IPS-11a (cell line): Measurements from ENCODE around the gene PPM1D.

Experiments
- H3K4me3 ChIP-seq: one replicate; pipeline ENCODE4 v1.5.1; 2013; ENCODE audit warnings: low read depth, low read length, control low read depth

The PPM1D gene

GRCh38 chr17:60618080-60618479, 18.1 kb downstream of the PPM1D start:
- H3K4me3 ChIP-seq, result no peak overlapping the region

GRCh38 chr17:60618854-60619526, 19.0 kb downstream of the PPM1D start:
- no peak overlapping the region for H3K4me3 ChIP-seq

GRCh38 chr17:60622961-60623360, 23.0 kb downstream of the PPM1D start:
- H3K4me3 ChIP-seq, result no peak overlapping the region

GRCh38 chr17:60623415-60623814, 23.4 kb downstream of the PPM1D start:
- no peak overlapping the region for H3K4me3 ChIP-seq

- H3K4me3 ChIP-seq, result no peak overlapping the region
Observed at GRCh38 chr17:60627124-60627523, 27.1 kb downstream of the PPM1D start.

- H3K4me3 ChIP-seq, result no peak overlapping the region
Observed at GRCh38 chr17:60628252-60628889, 28.4 kb downstream of the PPM1D start.

- H3K4me3 ChIP-seq, result no peak overlapping the region
Observed at GRCh38 chr17:60629120-60629519, 29.1 kb downstream of the PPM1D start.

- no peak overlapping the region for H3K4me3 ChIP-seq
Observed at GRCh38 chr17:60630352-60630751, 30.4 kb downstream of the PPM1D start.

- no peak overlapping the region for H3K4me3 ChIP-seq
Observed at GRCh38 chr17:60631119-60631518, 31.1 kb downstream of the PPM1D start.

- no peak overlapping the region for H3K4me3 ChIP-seq
Observed at GRCh38 chr17:60637683-60638082, 37.7 kb downstream of the PPM1D start.

- H3K4me3 ChIP-seq, result no peak overlapping the region
Observed at GRCh38 chr17:60639019-60639330, 39.0 kb downstream of the PPM1D start.

- no peak overlapping the region for H3K4me3 ChIP-seq
Observed at GRCh38 chr17:60640503-60640902, 40.5 kb downstream of the PPM1D start.

- H3K4me3 ChIP-seq, result no peak overlapping the region
Observed at GRCh38 chr17:60641126-60641525, 41.1 kb downstream of the PPM1D start.

- H3K4me3 ChIP-seq, result no peak overlapping the region
Observed at GRCh38 chr17:60641810-60642220, 41.8 kb downstream of the PPM1D start.

- H3K4me3 ChIP-seq, result no peak overlapping the region
Observed at GRCh38 chr17:60645918-60646523, 46.0 kb downstream of the PPM1D start.

- no peak overlapping the region for H3K4me3 ChIP-seq
Observed at GRCh38 chr17:60646701-60647100, 46.7 kb downstream of the PPM1D start.

GRCh38 chr17:60647705-60648104, 47.7 kb downstream of the PPM1D start:
- H3K4me3 ChIP-seq, result no peak overlapping the region

GRCh38 chr17:60652454-60653247, 52.7 kb downstream of the PPM1D start:
- H3K4me3 ChIP-seq, result no peak overlapping the region

- H3K4me3 ChIP-seq, result no peak overlapping the region
Observed at GRCh38 chr17:60653569-60653968, 53.6 kb downstream of the PPM1D start.

- H3K4me3 ChIP-seq, result no peak overlapping the region
Observed at GRCh38 chr17:60656499-60656898, 56.5 kb downstream of the PPM1D start.

- H3K4me3 ChIP-seq, result no peak overlapping the region
Observed at GRCh38 chr17:60659156-60659555, 59.2 kb downstream of the PPM1D start.

- no peak overlapping the region for H3K4me3 ChIP-seq
Observed at GRCh38 chr17:60661489-60661888, 61.5 kb downstream of the PPM1D start.
